HEK293T (cell line): ENCODE measurements around the gene MPHOSPH9.

Experiments
- CTCF ChIA-PET: fragments of 350-600 bp; formaldehyde crosslinking; extraction: SDS; loops from one replicate; lab custom pipeline; 2021; ENCODE audit warnings: antibody characterized with exemption, inconsistent platforms; lab: Yijun Ruan, JAX
- POLR2A ChIA-PET: fragments of 350-600 bp; formaldehyde crosslinking; extraction: SDS; loops from one replicate; lab custom pipeline; 2020; ENCODE audit warnings: antibody characterized with exemption, inconsistent platforms; lab: Yijun Ruan, JAX
- DNase-seq: peaks from one replicate; pipeline ENCODE4 v3.0.0; 2012; ENCODE audit warnings: mixed read lengths; ENCODE audit errors: extremely low spot score
- ARNT ChIP-seq: fragments of 450-650 bp; IDR thresholded peaks from 2 replicates; pipeline ENCODE4 v1.6.1; 2017; ENCODE audit warnings: mild to moderate bottlenecking
- BHLHE40 ChIP-seq: fragments of 450-650 bp; IDR thresholded peaks from 2 replicates; pipeline ENCODE4 v1.6.1; 2016; ENCODE audit warnings: mild to moderate bottlenecking, moderate library complexity, borderline replicate concordance
- CTBP1 ChIP-seq: fragments of 450-650 bp; IDR thresholded peaks from 2 replicates; pipeline ENCODE4 v1.6.1; 2016; ENCODE audit warnings: borderline replicate concordance
- ELF4 ChIP-seq: fragments of 450-650 bp; IDR thresholded peaks from 2 replicates; pipeline ENCODE4 v1.6.1; 2017; ENCODE audit warnings: antibody characterized with exemption
- FOXA1 ChIP-seq: fragments of 450-650 bp; IDR thresholded peaks from 2 replicates; pipeline ENCODE4 v1.6.1; 2016; ENCODE audit warnings: mild to moderate bottlenecking
- FOXK2 ChIP-seq: fragments of 450-650 bp; IDR thresholded peaks from 2 replicates; pipeline ENCODE4 v1.6.1; 2016; ENCODE audit warnings: mild to moderate bottlenecking
- FOXM1 ChIP-seq: fragments of 450-650 bp; IDR thresholded peaks from 2 replicates; pipeline ENCODE4 v1.6.1; 2017; ENCODE audit warnings: mild to moderate bottlenecking, borderline replicate concordance
- HDGF ChIP-seq: fragments of 450-650 bp; IDR thresholded peaks from 2 replicates; pipeline ENCODE4 v1.6.1; 2017; ENCODE audit warnings: antibody characterized with exemption, borderline replicate concordance
- L3MBTL2 ChIP-seq: fragments of 450-650 bp; conservative IDR thresholded peaks from 2 replicates; pipeline ENCODE4 v1.6.1; 2016; ENCODE audit warnings: mild to moderate bottlenecking
- LEF1 ChIP-seq: fragments of 450-650 bp; IDR thresholded peaks from 2 replicates; pipeline ENCODE4 v1.6.1; 2017; ENCODE audit warnings: mild to moderate bottlenecking, borderline replicate concordance
- NFRKB ChIP-seq: fragments of 450-650 bp; IDR thresholded peaks from 2 replicates; pipeline ENCODE4 v1.6.1; 2016; ENCODE audit warnings: mild to moderate bottlenecking, moderate library complexity
- PKNOX1 ChIP-seq: fragments of 450-650 bp; IDR thresholded peaks from 2 replicates; pipeline ENCODE4 v1.6.1; 2016
- SP1 ChIP-seq: fragments of 450-650 bp; IDR thresholded peaks from 2 replicates; pipeline ENCODE4 v1.6.1; 2017
- SUZ12 ChIP-seq: fragments of 450-650 bp; IDR thresholded peaks from 2 replicates; pipeline ENCODE4 v1.6.1; 2016; ENCODE audit warnings: mild to moderate bottlenecking
- TARDBP ChIP-seq: fragments of 450-650 bp; IDR thresholded peaks from 2 replicates; pipeline ENCODE4 v1.6.1; 2016
- ZNF384 ChIP-seq: fragments of 450-650 bp; IDR thresholded peaks from 2 replicates; pipeline ENCODE4 v1.6.1; 2016

Gene MPHOSPH9

GRCh38 chr12:123267335-123267920, 34.5 kb upstream of the MPHOSPH9 start:
- CTCF ChIA-PET: no interaction called here

GRCh38 chr12:123266679-123267277, 33.8 kb upstream of the MPHOSPH9 start:
- no peak for TF ChIP-seq BHLHE40
- TF ChIP-seq FOXK2: no peak
- no peak for TF ChIP-seq ARNT
- TF ChIP-seq NFRKB: no peak
- TF ChIP-seq SUZ12: no peak
- DNase-seq: no peak
- POLR2A ChIA-PET: interaction anchor here (1.5 kb wide), 1 partner anchor 34 kb away, joined by 5 read pairs; the partner anchor contains the start of gene MPHOSPH9
- CTCF ChIA-PET: no interaction called here

More at GRCh38 chr12:123267335-123267920, 34.5 kb upstream of the MPHOSPH9 start:
- no peak for TF ChIP-seq CTBP1
- POLR2A ChIA-PET: interaction anchor here (0.6 to 1.5 kb wide), 4 partner anchors 11 to 45 kb away, joined by 3 to 5 read pairs (median 3); partner anchors contain the start of genes MPHOSPH9 and MTRFR
- no peak for DNase-seq

- ChIA-PET POLR2A (interaction anchor here (1.5 kb wide), 1 partner anchor 34 kb away, joined by 5 read pairs; the partner anchor contains the start of gene MPHOSPH9), CTCF (interaction anchor here (0.6 kb wide), 1 partner anchor 20 kb away, joined by 4 read pairs; no protein-coding TSS in a partner anchor)
- no peak for DNase-seq
- TF ChIP-seq NFRKB (no peak), SUZ12 (no peak), BHLHE40 (no peak), LEF1 (no peak), ARNT (no peak), HDGF (no peak), ELF4 (no peak), PKNOX1 (no peak), ZNF384 (no peak), FOXM1 (no peak), CTBP1 (no peak), FOXA1 (no peak), L3MBTL2 (no peak), TARDBP (no peak), FOXK2 (no peak), SP1 (no peak)
Observed at GRCh38 chr12:123265851-123266678, 33.1 kb upstream of the MPHOSPH9 start.

GRCh38 chr12:123264642-123265041, 31.7 kb upstream of the MPHOSPH9 start:
- DNase-seq: peak; percentile 32
- POLR2A ChIA-PET: interaction anchor here (0.6 kb wide), 1 partner anchor 319 kb away, joined by 3 read pairs; the partner anchor contains the start of gene TMED2

GRCh38 chr12:123263196-123263817, 30.4 kb upstream of the MPHOSPH9 start:
- ChIA-PET CTCF (no interaction called here), POLR2A (interaction anchor here (0.9 kb wide), 1 partner anchor 30 kb away, joined by 4 read pairs; the partner anchor contains the start of genes MPHOSPH9 and MTRFR)
- no peak for DNase-seq
- TF ChIP-seq FOXK2: no peak

More at GRCh38 chr12:123264642-123265041, 31.7 kb upstream of the MPHOSPH9 start:
- TF ChIP-seq PKNOX1: no peak
- no peak for TF ChIP-seq FOXK2
- TF ChIP-seq ZNF384: no peak
- TF ChIP-seq FOXA1: no peak
- TF ChIP-seq HDGF: no peak
- TF ChIP-seq ELF4: no peak
- no peak for TF ChIP-seq FOXM1
- TF ChIP-seq NFRKB: no peak
- TF ChIP-seq LEF1: no peak
- TF ChIP-seq ARNT: no peak
- no peak for TF ChIP-seq L3MBTL2
- no peak for TF ChIP-seq CTBP1
- CTCF ChIA-PET: interaction anchor here (0.5 kb wide), 1 partner anchor 90 kb away, joined by 5 read pairs; no protein-coding TSS in a partner anchor

- CTCF ChIA-PET: no interaction called here
- no peak for DNase-seq
- POLR2A ChIA-PET: no interaction called here
Observed at GRCh38 chr12:123261196-123261595, 28.3 kb upstream of the MPHOSPH9 start.

More at GRCh38 chr12:123261196-123261595, 28.3 kb upstream of the MPHOSPH9 start:
- TF ChIP-seq TARDBP (no peak), NFRKB (no peak), FOXK2 (no peak), FOXM1 (no peak), ARNT (no peak), CTBP1 (no peak), L3MBTL2 (no peak), ELF4 (no peak), FOXA1 (no peak), BHLHE40 (no peak), ZNF384 (no peak), SUZ12 (no peak), SP1 (no peak)
